Glomerular endothelial cell (primary cell): Measurements from ENCODE around the gene GUCA2B. TPM values are rescaled to one million over a fixed set of nuclear protein-coding genes. Genes with fewer than 3 reads are reported as not detected.

ENCODE experiments used
- DNase-seq: peaks from one replicate; pipeline ENCODE4 v3.0.0-alpha.2; 2011; ENCODE audit warnings: low read depth, low spot score; ENCODE audit errors: extremely low read depth
- total RNA-seq: library from RNA; depleted of rRNA; stranded (reverse); fragments of >200 nt; gene quantifications from 2 replicates; pipeline ENCODE4 v1.2.3, GENCODE V29; 2015

The GUCA2B gene
- total RNA-seq, 1 donor from 2014 or later: not detected

- DNase-seq: no peak
These were observed 30.7 kb downstream of the GUCA2B start for GRCh38 chr1:42183957-42184268.

GRCh38 chr1:42184616-42185015 is 31.4 kb downstream of the GUCA2B start:
- DNase-seq: no peak

- DNase-seq: no peak
These were observed 32.9 kb downstream of the GUCA2B start for GRCh38 chr1:42186152-42186551.

GRCh38 chr1:42189931-42190853 is 37.0 kb downstream of the GUCA2B start:
- no peak for DNase-seq

- no peak for DNase-seq
These were observed 38.1 kb downstream of the GUCA2B start for GRCh38 chr1:42191319-42191718.

GRCh38 chr1:42192106-42192505 is 38.9 kb downstream of the GUCA2B start:
- no peak for DNase-seq

- DNase-seq: no peak
These were observed 42.6 kb downstream of the GUCA2B start for GRCh38 chr1:42195841-42196240.

GRCh38 chr1:42198251-42198650 is 45.0 kb downstream of the GUCA2B start:
- DNase-seq: no peak

- DNase-seq: no peak
These were observed 48.8 kb downstream of the GUCA2B start for GRCh38 chr1:42201986-42202385.

Other genes starting within 250 kb of the GUCA2B start
- 6.3 and 7.6 TPM in 2 replicates for gene HIVEP3, start 234.5 kb upstream of the GUCA2B start, total RNA-seq
- not detected in 2 replicates for gene GUCA2A, start 11.3 kb downstream of the GUCA2B start, total RNA-seq
- 20.7 and 36.9 TPM in 2 replicates for gene FOXJ3, start 181.8 kb downstream of the GUCA2B start, total RNA-seq
- 0.10 TPM in 1 of 2 replicates, not detected in the other for gene RIMKLA, start 227.4 kb downstream of the GUCA2B start, total RNA-seq